Measurements from ENCODE around the gene ORMDL2.

DNA sequence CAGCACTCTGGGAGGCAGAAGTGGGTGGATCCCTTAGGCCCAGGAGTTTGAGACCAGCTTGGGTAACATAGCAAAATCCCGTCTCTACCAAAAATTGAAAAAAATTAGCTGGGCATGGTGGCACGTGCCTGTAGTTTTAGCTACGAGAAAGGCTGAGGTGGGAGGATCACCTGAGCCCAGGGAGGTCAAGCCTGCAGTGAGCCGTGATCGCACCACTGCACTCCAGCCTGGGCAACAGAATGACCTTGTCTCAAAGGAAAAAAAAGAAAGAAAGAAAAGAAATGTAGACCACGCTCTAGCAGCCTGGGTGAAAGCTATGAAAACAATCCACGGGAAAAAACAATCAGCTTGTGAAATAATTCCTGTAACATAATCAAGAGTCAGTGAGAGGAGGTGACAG lies 29.3 kb upstream of the ORMDL2 start:
- TF ChIP-seq, protein P1, sequence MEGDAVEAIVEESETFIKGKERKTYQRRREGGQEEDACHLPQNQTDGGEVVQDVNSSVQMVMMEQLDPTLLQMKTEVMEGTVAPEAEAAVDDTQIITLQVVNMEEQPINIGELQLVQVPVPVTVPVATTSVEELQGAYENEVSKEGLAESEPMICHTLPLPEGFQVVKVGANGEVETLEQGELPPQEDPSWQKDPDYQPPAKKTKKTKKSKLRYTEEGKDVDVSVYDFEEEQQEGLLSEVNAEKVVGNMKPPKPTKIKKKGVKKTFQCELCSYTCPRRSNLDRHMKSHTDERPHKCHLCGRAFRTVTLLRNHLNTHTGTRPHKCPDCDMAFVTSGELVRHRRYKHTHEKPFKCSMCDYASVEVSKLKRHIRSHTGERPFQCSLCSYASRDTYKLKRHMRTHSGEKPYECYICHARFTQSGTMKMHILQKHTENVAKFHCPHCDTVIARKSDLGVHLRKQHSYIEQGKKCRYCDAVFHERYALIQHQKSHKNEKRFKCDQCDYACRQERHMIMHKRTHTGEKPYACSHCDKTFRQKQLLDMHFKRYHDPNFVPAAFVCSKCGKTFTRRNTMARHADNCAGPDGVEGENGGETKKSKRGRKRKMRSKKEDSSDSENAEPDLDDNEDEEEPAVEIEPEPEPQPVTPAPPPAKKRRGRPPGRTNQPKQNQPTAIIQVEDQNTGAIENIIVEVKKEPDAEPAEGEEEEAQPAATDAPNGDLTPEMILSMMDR (IDR thresholded peaks at IDR 0.05) = no peak
- TF ChIP-seq POLR2A (IDR thresholded peaks at IDR 0.05) = no peak

Data from heart left ventricle (tissue), 13 donors.